Calu3 (cell line): ENCODE data around the gene DCTN3. TPM values are rescaled to one million over a fixed set of nuclear protein-coding genes. Genes with fewer than 3 reads are reported as not detected.

Source experiments
- BruUV-seq: library from RNA; stranded (reverse); fragments of 400-500 nt; replicated peaks from 2 replicates; lab custom pipeline; 2021; lab: Mats Ljungman, UMichigan
- CTCF ChIA-PET: fragments of 300-600 bp; sonication (Branson Sonifier 250); formaldehyde crosslinking; loops from one replicate; lab custom pipeline; 2022; ENCODE audit warnings: antibody characterized with exemption; lab: Charles Lee
- DNase-seq: peaks from one replicate; pipeline ENCODE4 v3.0.0; 2022
- H3K27ac Mint-ChIP-seq: one replicate; pipeline ENCODE4 v1.8.0; 2022; ENCODE audit warnings: mixed read lengths; ENCODE audit not compliant: unreplicated experiment
- H3K27me3 Mint-ChIP-seq: one replicate; pipeline ENCODE4 v1.8.0; 2022; ENCODE audit warnings: mixed read lengths; ENCODE audit not compliant: unreplicated experiment
- H3K36me3 Mint-ChIP-seq: one replicate; pipeline ENCODE4 v1.8.0; 2022; ENCODE audit warnings: mild to moderate bottlenecking, moderate library complexity, mixed read lengths; ENCODE audit not compliant: insufficient read depth, unreplicated experiment
- H3K4me1 Mint-ChIP-seq: one replicate; pipeline ENCODE4 v1.8.0; 2022; ENCODE audit warnings: mild to moderate bottlenecking, low read depth, mixed read lengths; ENCODE audit not compliant: unreplicated experiment
- H3K4me3 Mint-ChIP-seq: one replicate; pipeline ENCODE4 v1.8.0; 2022; ENCODE audit warnings: mild to moderate bottlenecking, low read depth, moderate library complexity, mixed read lengths; ENCODE audit not compliant: unreplicated experiment
- H3K9me3 Mint-ChIP-seq: one replicate; pipeline ENCODE4 v1.8.0; 2022; ENCODE audit warnings: low read depth, mixed read lengths; ENCODE audit not compliant: unreplicated experiment
- CTCF ChIP-seq: fragments of 200-600 bp; IDR thresholded peaks from one replicate; pipeline ENCODE4 v1.8.0; 2022; ENCODE audit warnings: antibody characterized with exemption; ENCODE audit not compliant: unreplicated experiment
- intact Hi-C: fragments of 100-400 bp; cut with micrococcal nuclease; formaldehyde crosslinking; loops from one replicate; pipeline ENCODE4 v1.10.0; 2022; ENCODE audit not compliant: unreplicated experiment
- total RNA-seq: library from RNA; stranded (reverse); gene quantifications from 2 replicates; pipeline ENCODE4 v1.2.3, GENCODE V29; 2022

The DCTN3 gene
- total RNA-seq, 1 experiment from 2014 or later = 51.8 TPM

- H3K27ac Mint-ChIP-seq = no peak overlapping the region
- H3K27me3 Mint-ChIP-seq = peaks cover 100% of the 10 kb centered on the region
- BruUV-seq = no TSS peak
- peaks cover under 1% of the 10 kb centered on the region for H3K36me3 Mint-ChIP-seq
- no peaks in the 10 kb centered on the region for H3K9me3 Mint-ChIP-seq
- intact Hi-C loops = no loop called here
- CTCF ChIA-PET = no interaction called here
- DNase-seq = no peak
- no peak overlapping the region for H3K4me3 Mint-ChIP-seq
- H3K4me1 Mint-ChIP-seq = no peaks in the 10 kb centered on the region
- TF ChIP-seq CTCF = no peak
These were observed 35.3 kb downstream of the DCTN3 start for GRCh38 chr9:34584970-34585369.

- Mint-ChIP-seq H3K36me3 (no peaks in the 10 kb centered on the region), H3K27ac (no peak overlapping the region), H3K9me3 (no peaks in the 10 kb centered on the region), H3K27me3 (peaks cover 93% of the 10 kb centered on the region), H3K4me3 (no peak overlapping the region), H3K4me1 (no peaks in the 10 kb centered on the region)
- no TSS peak for BruUV-seq
- intact Hi-C loops = no loop called here
- CTCF ChIA-PET = no interaction called here
- TF ChIP-seq CTCF = no peak
- no peak for DNase-seq
These were observed 37.5 kb downstream of the DCTN3 start for GRCh38 chr9:34582787-34583186.

GRCh38 chr9:34581318-34581717, 39.0 kb downstream of the DCTN3 start:
- peaks cover 93% of the 10 kb centered on the region for H3K27me3 Mint-ChIP-seq
- no peak overlapping the region for H3K27ac Mint-ChIP-seq
- intact Hi-C loops = no loop called here
- H3K36me3 Mint-ChIP-seq = peaks cover 1% of the 10 kb centered on the region
- CTCF ChIA-PET = no interaction called here
- no peaks in the 10 kb centered on the region for H3K9me3 Mint-ChIP-seq
- no peak for TF ChIP-seq CTCF
- no TSS peak for BruUV-seq
- no peak overlapping the region for H3K4me3 Mint-ChIP-seq
- H3K4me1 Mint-ChIP-seq = no peaks in the 10 kb centered on the region
- DNase-seq = no peak

GRCh38 chr9:34580358-34580757, 39.9 kb downstream of the DCTN3 start:
- CTCF ChIA-PET = interaction anchor here (1.4 kb wide), 1 partner anchor 11 kb away, joined by 4 read pairs; no protein-coding TSS in a partner anchor
- intact Hi-C loops = no loop called here
- TF ChIP-seq CTCF = no peak

More at GRCh38 chr9:34580358-34580757, 39.9 kb downstream of the DCTN3 start:
- peaks cover 5% of the 10 kb centered on the region for H3K36me3 Mint-ChIP-seq
- peaks cover 93% of the 10 kb centered on the region for H3K27me3 Mint-ChIP-seq
- H3K27ac Mint-ChIP-seq = no peak overlapping the region
- BruUV-seq = no TSS peak
- no peak overlapping the region for H3K4me3 Mint-ChIP-seq
- H3K9me3 Mint-ChIP-seq = no peaks in the 10 kb centered on the region
- DNase-seq = no peak
- H3K4me1 Mint-ChIP-seq = no peaks in the 10 kb centered on the region
